SK-N-SH (cell line): ENCODE results near the gene CCDC88C.

ENCODE experiments used
- CTCF ChIP-seq: fragments of 200-600 bp; sonication (generic); IDR thresholded peaks from 2 replicates; pipeline ENCODE4 v1.6.1; 2017; ENCODE audit warnings: antibody characterized with exemption, mild to moderate bottlenecking, moderate library complexity
- EP300 ChIP-seq, 2 experiments: IDR thresholded peaks; 2 replicates each; pipeline versions ENCODE4 v1.4.0 to v1.6.1; 2012; ENCODE audit warnings: borderline replicate concordance in 1 of 2, low read depth in 1 of 2, low read length in 1 of 2
- EZH2phosphoT487 ChIP-seq: fragments of 200-600 bp; sonication (generic); IDR thresholded peaks from 2 replicates; pipeline ENCODE4 v1.6.1; 2017; ENCODE audit warnings: low read depth, mixed run types, mild to moderate bottlenecking, antibody characterized with exemption, moderate library complexity, borderline replicate concordance
- GABPA ChIP-seq: IDR thresholded peaks from 2 replicates; pipeline ENCODE4 v1.4.0; 2012; ENCODE audit warnings: low read depth, mild to moderate bottlenecking
- JUND ChIP-seq: IDR thresholded peaks from 2 replicates; pipeline ENCODE4 v1.4.0; 2012
- MXI1 ChIP-seq: IDR thresholded peaks from 2 replicates; pipeline ENCODE4 v1.6.1; 2012; ENCODE audit warnings: mild to moderate bottlenecking, low read depth, low read length, improper control_type of control experiment
- POLR2AphosphoS5 ChIP-seq: IDR thresholded peaks from 2 replicates; pipeline ENCODE4 v1.6.1; 2012; ENCODE audit warnings: low read depth, low read length
- RFX5 ChIP-seq: IDR thresholded peaks from 2 replicates; pipeline ENCODE4 v1.6.1; 2012; ENCODE audit warnings: mild to moderate bottlenecking, improper control_type of control experiment, low read length
- TEAD4 ChIP-seq: IDR thresholded peaks from 2 replicates; pipeline ENCODE4 v1.4.0; 2012; ENCODE audit warnings: mild to moderate bottlenecking, borderline replicate concordance; ENCODE audit not compliant: insufficient read depth
- TF ChIP-seq, protein P1 (sequence below): IDR thresholded peaks from 2 replicates; pipeline ENCODE4 v1.4.0; 2012; ENCODE audit warnings: low read depth, borderline replicate concordance

GRCh38 chr14:91307046-91307445 is 110.6 kb downstream of the CCDC88C start:
- no peak for TF ChIP-seq CTCF
- TF ChIP-seq POLR2AphosphoS5, result no peak
- no peak for TF ChIP-seq MXI1
- no peak for TF ChIP-seq TEAD4
- no peak for TF ChIP-seq EP300 (IDR thresholded peaks at IDR 0.05; ENCODE audit: borderline replicate concordance in 1 of 2, low read depth in 1 of 2, low read length in 1 of 2)
- TF ChIP-seq GABPA, result no peak
- no peak for TF ChIP-seq JUND
- no peak for TF ChIP-seq EZH2phosphoT487
- TF ChIP-seq, protein P1, sequence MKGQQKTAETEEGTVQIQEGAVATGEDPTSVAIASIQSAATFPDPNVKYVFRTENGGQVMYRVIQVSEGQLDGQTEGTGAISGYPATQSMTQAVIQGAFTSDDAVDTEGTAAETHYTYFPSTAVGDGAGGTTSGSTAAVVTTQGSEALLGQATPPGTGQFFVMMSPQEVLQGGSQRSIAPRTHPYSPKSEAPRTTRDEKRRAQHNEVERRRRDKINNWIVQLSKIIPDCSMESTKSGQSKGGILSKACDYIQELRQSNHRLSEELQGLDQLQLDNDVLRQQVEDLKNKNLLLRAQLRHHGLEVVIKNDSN, result no peak
- TF ChIP-seq RFX5, result no peak
